K562 (cell line): ENCODE data around the gene PPP1R15B. TPM values are rescaled to one million over a fixed set of nuclear protein-coding genes. Genes with fewer than 3 reads are reported as not detected.

ENCODE experiments used
- ATF1 ChIP-seq, 2 experiments: fragments of 450-650 bp in 1 of 2; IDR thresholded peaks; 2 replicates each; pipeline ENCODE4 v1.6.1; 2016; ENCODE audit warnings: missing compliant biosample characterization in 1 of 2, missing genetic modification characterization in 1 of 2
- CBFB ChIP-seq: sonication (generic); formaldehyde crosslinking; IDR thresholded peaks from 2 replicates; pipeline ENCODE4 v1.4.0; 2020; ENCODE audit warnings: mild to moderate bottlenecking, missing genetic modification reagents
- CTBP1 ChIP-seq: fragments of 450-650 bp; IDR thresholded peaks from 2 replicates; pipeline ENCODE4 v1.6.1; 2016; ENCODE audit warnings: borderline replicate concordance
- NKRF ChIP-seq: fragments of 450-650 bp; IDR thresholded peaks from 2 replicates; pipeline ENCODE4 v1.6.1; 2016; ENCODE audit warnings: borderline replicate concordance
- POLR2G ChIP-seq: fragments of 200-400 bp; formaldehyde crosslinking; IDR thresholded peaks from 2 replicates; pipeline ENCODE4 v1.6.1; 2017; ENCODE audit warnings: low read depth, mild to moderate bottlenecking, antibody characterized with exemption, low read length, moderate library complexity
- RBBP5 ChIP-seq: fragments of 200-600 bp; sonication (generic); IDR thresholded peaks from 2 replicates; pipeline ENCODE4 v1.6.1; 2012; ENCODE audit warnings: borderline replicate concordance, mild to moderate bottlenecking, low read length, control low read depth, inconsistent platforms; ENCODE audit not compliant: insufficient read depth, poor library complexity, severe bottlenecking
- REST ChIP-seq, 2 experiments: fragments of 450-650 bp; formaldehyde crosslinking in 1 of 2; IDR thresholded peaks; 2 replicates each; pipeline versions ENCODE4 v1.4.0 to v1.6.1; 2014 to 2020; ENCODE audit warnings: mild to moderate bottlenecking in 2 of 2, borderline replicate concordance in 1 of 2, low read depth in 1 of 2
- ZBTB2 ChIP-seq: fragments of 450-650 bp; IDR thresholded peaks from 2 replicates; pipeline ENCODE4 v1.6.1; 2016; ENCODE audit warnings: antibody characterized with exemption
- polyA plus RNA-seq, 8 experiments: library from polyadenylated mRNA; depleted of rRNA in 4 of 8; stranded (reverse) in 5 of 8; unstranded in 3 of 8; fragments of >200 nt; fragmentation: Nextera tagmentation in 2 of 8; fragmentation: Illumina TruSeq in 1 of 8; extraction: Ambion mirVana in 2 of 8; extraction: Trizol in 1 of 8; gene quantifications; 2 replicates each; pipeline versions ENCODE4 v1.2.1 to v1.2.3, GENCODE V29; 2011 to 2014; ENCODE audit warnings: inconsistent platforms in 1 of 8, missing spikeins in 1 of 8
- total RNA-seq, 7 experiments: library from RNA; depleted of rRNA in 6 of 7; stranded (reverse); fragments of >200 nt in 6 of 7; fragmentation: Illumina TruSeq in 2 of 7; extraction: Trizol in 2 of 7; gene quantifications; 2 replicates each; pipeline versions ENCODE4 v1.2.1 to v1.2.3, GENCODE V29; 2011 to 2021; ENCODE audit warnings: low replicate concordance in 1 of 7
- TF ChIP-seq, protein P1 (sequence below): sonication (generic); formaldehyde crosslinking; IDR thresholded peaks from 2 replicates; pipeline ENCODE4 v1.8.0; 2022; ENCODE audit warnings: missing genetic modification reagents, mild to moderate bottlenecking, borderline replicate concordance

Gene PPP1R15B
- total and polyA plus RNA-seq, 9 of the 15 experiments (the other 6 are each of a cell fraction or from before 2014, with no cell fraction given) = 17.0 to 48.1 (median 30.8) TPM

DNA sequence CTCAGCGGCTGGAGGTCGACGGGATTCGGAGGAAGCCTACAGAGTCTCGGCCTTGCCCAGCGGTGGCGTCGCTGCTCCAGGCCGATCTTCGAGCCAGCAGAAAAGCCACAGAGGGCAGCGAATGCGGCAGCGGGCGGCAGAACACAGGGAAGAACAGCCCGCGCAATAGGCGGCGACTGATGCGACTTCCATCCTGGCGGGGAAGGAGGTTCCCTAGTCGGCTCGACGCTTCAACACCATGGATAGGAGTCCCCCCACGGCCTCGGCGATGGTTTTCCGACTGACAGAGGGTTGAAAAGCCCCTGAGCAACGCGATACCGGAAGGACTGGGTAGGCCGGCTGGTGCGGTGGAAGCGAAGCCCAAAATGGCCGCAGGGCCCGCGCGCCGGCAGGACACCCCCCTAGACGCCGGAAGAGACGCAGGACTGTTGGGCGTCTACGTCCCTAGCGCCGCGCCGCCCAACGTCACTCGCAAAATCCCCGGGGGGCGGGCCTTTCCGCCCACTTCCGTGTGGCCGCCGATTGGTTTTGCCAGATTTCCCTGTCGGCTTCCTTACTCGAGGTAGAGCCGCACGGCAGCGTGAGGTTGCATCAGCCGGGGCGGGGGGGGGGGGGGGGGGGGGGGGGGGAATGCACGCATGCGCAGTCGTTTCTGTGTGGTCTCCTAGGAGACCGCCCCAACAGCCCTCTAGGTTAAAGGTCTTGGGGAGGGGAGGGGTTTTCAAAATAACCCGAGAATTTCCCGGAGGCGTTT, at the start of gene PPP1R15B (continued):
- TF ChIP-seq CBFB (0 out of 2 replicates have a peak, but pooled peaks have one; percentile 63), CTBP1 (peak; percentile 29; the same call in 1 of the 2 replicates), ATF1 (CRISPR knock-in tag; IDR thresholded peaks at IDR 0.05) (peak; percentile 81), ATF1 (tag; IDR thresholded peaks at IDR 0.05) (peak; percentile 96), REST (IDR thresholded peaks at IDR 0.05; ENCODE audit: borderline replicate concordance) (no peak), REST (CRISPR knock-in tag; IDR thresholded peaks at IDR 0.05; ENCODE audit: low read depth) (peak; percentile 64; the same call in 1 of the 2 replicates), ZBTB2 (peak; percentile 96), POLR2G (peak; percentile 99), RBBP5 (peak; percentile 82), NKRF (peak; percentile 80)
- TF ChIP-seq, protein P1, sequence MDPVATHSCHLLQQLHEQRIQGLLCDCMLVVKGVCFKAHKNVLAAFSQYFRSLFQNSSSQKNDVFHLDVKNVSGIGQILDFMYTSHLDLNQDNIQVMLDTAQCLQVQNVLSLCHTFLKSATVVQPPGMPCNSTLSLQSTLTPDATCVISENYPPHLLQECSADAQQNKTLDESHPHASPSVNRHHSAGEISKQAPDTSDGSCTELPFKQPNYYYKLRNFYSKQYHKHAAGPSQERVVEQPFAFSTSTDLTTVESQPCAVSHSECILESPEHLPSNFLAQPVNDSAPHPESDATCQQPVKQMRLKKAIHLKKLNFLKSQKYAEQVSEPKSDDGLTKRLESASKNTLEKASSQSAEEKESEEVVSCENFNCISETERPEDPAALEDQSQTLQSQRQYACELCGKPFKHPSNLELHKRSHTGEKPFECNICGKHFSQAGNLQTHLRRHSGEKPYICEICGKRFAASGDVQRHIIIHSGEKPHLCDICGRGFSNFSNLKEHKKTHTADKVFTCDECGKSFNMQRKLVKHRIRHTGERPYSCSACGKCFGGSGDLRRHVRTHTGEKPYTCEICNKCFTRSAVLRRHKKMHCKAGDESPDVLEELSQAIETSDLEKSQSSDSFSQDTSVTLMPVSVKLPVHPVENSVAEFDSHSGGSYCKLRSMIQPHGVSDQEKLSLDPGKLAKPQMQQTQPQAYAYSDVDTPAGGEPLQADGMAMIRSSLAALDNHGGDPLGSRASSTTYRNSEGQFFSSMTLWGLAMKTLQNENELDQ (CRISPR knock-in tag) = no peak
